Immature natural killer cell (primary cell): ENCODE results near the gene OR2B6. TPM values are rescaled to one million over a fixed set of nuclear protein-coding genes. Genes with fewer than 3 reads are reported as not detected.
"Not testable (repeated sequence)": the region's sequence is repeated elsewhere in the genome, so short reads cannot be mapped to it uniquely, and the experiment has no call there.

Experiments used
- DNase-seq, 3 donors: peaks; one replicate each; pipeline ENCODE4 v3.0.0; 2022; ENCODE audit warnings: mixed read lengths in 1 of 3
- H3K27ac Mint-ChIP-seq, 6 donors: one replicate each; pipeline ENCODE4 v1.8.0; 2020; ENCODE audit warnings: mixed read lengths in 6 of 6, mild to moderate bottlenecking in 5 of 6, inconsistent platforms in 4 of 6, moderate library complexity in 3 of 6
- H3K27me3 Mint-ChIP-seq, 3 donors: one replicate each; pipeline ENCODE4 v1.8.0; 2020 to 2021; ENCODE audit warnings: low read depth in 3 of 3, mild to moderate bottlenecking in 3 of 3, mixed read lengths in 3 of 3, moderate library complexity in 3 of 3, inconsistent platforms in 1 of 3
- H3K36me3 Mint-ChIP-seq, 3 donors: one replicate each; pipeline ENCODE4 v1.8.0; 2020; ENCODE audit warnings: mixed read lengths in 3 of 3, inconsistent platforms in 2 of 3, mild to moderate bottlenecking in 2 of 3
- H3K4me1 Mint-ChIP-seq, 2 donors: one replicate each; pipeline ENCODE4 v1.8.0; 2020; ENCODE audit warnings: inconsistent platforms in 2 of 2, mild to moderate bottlenecking in 2 of 2, mixed read lengths in 2 of 2, moderate library complexity in 1 of 2
- H3K4me3 Mint-ChIP-seq, 5 donors: one replicate each; pipeline ENCODE4 v1.8.0; 2020; ENCODE audit warnings: mild to moderate bottlenecking in 5 of 5, mixed read lengths in 5 of 5, inconsistent platforms in 3 of 5, moderate library complexity in 3 of 5
- H3K9me3 Mint-ChIP-seq, 6 donors: one replicate each; pipeline ENCODE4 v1.8.0; 2020; ENCODE audit warnings: mild to moderate bottlenecking in 6 of 6, mixed read lengths in 6 of 6, inconsistent platforms in 4 of 6, moderate library complexity in 3 of 6
- polyA plus RNA-seq, 3 donors: library from polyadenylated mRNA; unstranded; fragments of 300-500 nt; fragmentation: Illumina TruSeq; gene quantifications; one replicate each; pipeline ENCODE4 v1.2.3, GENCODE V29; 2021

The OR2B6 gene
- not detected for polyA plus RNA-seq

DNA sequence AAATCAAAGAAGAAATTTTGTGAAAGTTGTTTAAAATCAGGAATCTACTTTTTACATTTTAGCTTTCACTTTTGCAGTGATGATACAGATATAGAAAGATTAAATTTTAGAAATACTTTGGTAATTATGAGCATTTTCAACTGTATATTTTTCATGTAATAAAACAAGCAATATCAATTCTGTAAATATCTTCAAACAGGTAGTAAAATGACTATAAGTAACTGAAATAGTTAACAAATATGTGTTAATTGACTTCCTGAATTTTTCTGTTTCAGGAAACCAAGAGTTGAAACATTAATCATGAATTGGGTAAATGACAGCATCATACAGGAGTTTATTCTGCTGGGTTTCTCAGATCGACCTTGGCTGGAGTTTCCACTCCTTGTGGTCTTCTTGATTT is at the start of gene OR2B6:
TSS of gene OR2B6 (plus strand) at position 301 of the 400 bp plus-strand sequence. CDS start at position 301, 0 bp downstream.
- Mint-ChIP-seq H3K4me3 (no peak within 1 kb of the TSS), H3K36me3 (no peaks in the 10 kb centered on the region), H3K9me3 (no peaks in the 10 kb centered on the region), H3K27ac (no peak within 1 kb of the TSS), H3K4me1 (no peaks in the 10 kb centered on the region), H3K27me3 (peaks cover 6 to 13% (median 7%) of the 10 kb centered on the region in 3 donors)
- no peak for DNase-seq

DNA sequence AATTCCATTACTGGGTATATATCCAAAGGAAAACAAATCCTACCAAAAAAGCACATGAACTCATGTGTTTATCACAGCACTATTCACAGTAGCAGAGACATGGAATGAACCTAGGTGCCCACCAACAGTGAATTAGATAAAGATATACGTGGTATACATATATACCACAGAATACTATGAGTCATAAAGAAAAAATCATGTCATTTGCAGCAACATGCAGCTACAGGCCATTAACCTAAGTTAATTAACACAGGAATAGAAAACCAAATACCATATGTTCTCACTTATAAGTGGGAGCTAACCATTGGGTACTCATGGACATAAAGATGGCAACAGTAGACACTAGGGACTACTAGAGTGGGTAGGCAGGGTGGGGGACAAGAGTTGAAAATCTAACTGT is 49.0 kb upstream of the OR2B6 start:
- H3K4me1 Mint-ChIP-seq: peaks cover 4 to 12% of the 10 kb centered on the region in 2 donors
- no peak overlapping the region for H3K27ac Mint-ChIP-seq
- peaks cover 8 to 10% (median 9%) of the 10 kb centered on the region in 3 donors for H3K27me3 Mint-ChIP-seq
- no peak for DNase-seq
- H3K4me3 Mint-ChIP-seq: no peak overlapping the region
- no peaks in the 10 kb centered on the region for H3K9me3 Mint-ChIP-seq
- no peaks in the 10 kb centered on the region for H3K36me3 Mint-ChIP-seq

DNA sequence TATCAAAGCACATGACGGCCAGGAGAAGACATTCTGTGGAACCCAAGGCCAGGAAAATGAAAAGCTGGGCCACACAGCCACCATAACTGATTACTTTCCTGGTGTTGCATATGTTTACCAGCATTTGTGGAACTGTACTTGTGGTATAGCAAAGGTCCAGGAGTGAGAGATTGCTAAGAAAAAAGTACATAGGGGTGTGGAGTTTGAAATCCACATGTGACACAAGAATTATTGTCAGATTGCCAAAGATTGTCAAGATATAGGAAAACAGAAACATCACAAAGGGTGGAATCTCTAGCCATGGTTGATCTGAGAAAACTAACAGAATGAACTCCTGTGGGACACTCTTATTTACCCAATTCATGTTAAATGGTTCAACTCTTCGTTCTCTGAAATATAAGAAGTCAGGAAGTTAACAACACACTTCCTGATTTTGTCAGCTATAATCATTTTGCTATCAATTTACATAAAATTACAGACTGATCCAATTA is 45.0 kb upstream of the OR2B6 start, which contains the start of gene OR2B2:
TSS of gene OR2B2 (minus strand) at position 441 of the 491 bp plus-strand sequence. CDS start at position 364, 77 bp downstream.
- H3K27ac Mint-ChIP-seq: no peak within 1 kb of the TSS
- H3K4me3 Mint-ChIP-seq: no peak within 1 kb of the TSS
- H3K4me1 Mint-ChIP-seq: no peaks in the 10 kb centered on the region
- H3K36me3 Mint-ChIP-seq: no peaks in the 10 kb centered on the region
- H3K27me3 Mint-ChIP-seq: peaks cover 2 to 5% (median 3%) of the 10 kb centered on the region in 3 donors
- no peak for DNase-seq
- H3K9me3 Mint-ChIP-seq: no peaks in the 10 kb centered on the region

DNA sequence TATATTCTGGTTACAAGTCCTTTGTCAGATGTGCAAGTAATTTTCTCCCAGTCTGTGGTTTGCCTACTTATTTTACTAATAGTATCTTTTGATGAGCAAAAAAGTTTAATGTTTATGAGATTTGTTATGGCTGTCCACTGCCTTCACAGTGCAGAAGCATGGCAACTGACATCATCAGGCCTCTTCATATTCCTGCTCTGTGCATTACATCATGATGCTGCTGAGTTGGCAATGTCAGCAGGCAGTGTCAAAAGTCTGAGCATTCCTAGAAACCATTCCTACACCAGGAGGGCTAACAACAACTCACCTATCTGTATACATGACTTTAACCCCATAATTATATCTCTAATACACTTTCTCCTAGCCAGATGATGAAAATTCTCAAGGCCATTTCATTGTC is 34.1 kb upstream of the OR2B6 start:
- H3K27ac Mint-ChIP-seq: no peak overlapping the region
- H3K4me3 Mint-ChIP-seq: no peak overlapping the region
- no peaks in the 10 kb centered on the region for H3K36me3 Mint-ChIP-seq
- no peak for DNase-seq
- no peaks in the 10 kb centered on the region for H3K4me1 Mint-ChIP-seq
- H3K27me3 Mint-ChIP-seq: peaks cover 4 to 6% (median 4%) of the 10 kb centered on the region in 3 donors
- no peaks in the 10 kb centered on the region for H3K9me3 Mint-ChIP-seq

DNA sequence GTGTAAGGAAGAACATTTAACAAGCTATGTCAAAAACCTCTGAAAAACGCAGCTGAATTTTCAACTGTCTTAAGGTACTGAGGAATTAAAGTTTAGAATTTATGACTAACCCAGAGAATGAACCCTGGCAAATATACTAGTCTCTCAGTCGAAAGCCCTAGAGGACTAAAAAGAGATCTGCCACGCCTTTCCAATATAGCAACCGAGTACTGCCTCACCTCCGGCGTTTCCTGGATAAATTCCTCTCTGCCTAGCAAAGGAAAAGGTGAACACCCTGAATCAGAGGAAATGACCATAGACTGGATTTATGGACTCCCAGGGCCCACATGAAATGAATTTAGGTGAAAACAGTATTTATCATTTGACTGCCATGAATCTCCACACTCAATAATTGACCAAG is 32.9 kb upstream of the OR2B6 start:
- no peaks in the 10 kb centered on the region for H3K4me1 Mint-ChIP-seq
- H3K27me3 Mint-ChIP-seq: peaks cover 3 to 8% (median 5%) of the 10 kb centered on the region in 3 donors
- DNase-seq: no peak
- H3K9me3 Mint-ChIP-seq: no peaks in the 10 kb centered on the region
- H3K27ac Mint-ChIP-seq: no peak overlapping the region
- H3K36me3 Mint-ChIP-seq: no peaks in the 10 kb centered on the region
- no peak overlapping the region for H3K4me3 Mint-ChIP-seq

DNA sequence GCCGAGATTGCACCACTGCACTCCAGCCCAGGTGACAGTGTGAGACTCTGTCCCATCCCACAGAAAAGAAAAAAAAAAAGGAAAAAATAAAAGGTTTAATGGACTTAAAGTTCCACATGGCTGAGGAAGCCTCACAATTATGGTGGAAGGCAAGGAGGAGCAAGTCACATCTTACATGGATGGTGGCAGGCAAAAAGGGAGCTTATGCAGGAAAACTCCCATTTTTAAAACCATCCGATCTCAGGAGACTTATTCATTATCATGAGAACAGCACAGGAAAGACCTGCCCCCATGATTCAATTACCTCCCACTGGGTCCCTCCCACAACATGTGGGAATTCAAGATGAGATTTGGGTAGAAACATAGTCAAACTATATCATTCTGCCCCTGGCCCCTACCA is 29.0 kb upstream of the OR2B6 start:
- not testable (repeated sequence) for H3K4me3 Mint-ChIP-seq, H3K27ac Mint-ChIP-seq, H3K4me1 Mint-ChIP-seq, DNase-seq, H3K27me3 Mint-ChIP-seq, H3K9me3 Mint-ChIP-seq, H3K36me3 Mint-ChIP-seq

DNA sequence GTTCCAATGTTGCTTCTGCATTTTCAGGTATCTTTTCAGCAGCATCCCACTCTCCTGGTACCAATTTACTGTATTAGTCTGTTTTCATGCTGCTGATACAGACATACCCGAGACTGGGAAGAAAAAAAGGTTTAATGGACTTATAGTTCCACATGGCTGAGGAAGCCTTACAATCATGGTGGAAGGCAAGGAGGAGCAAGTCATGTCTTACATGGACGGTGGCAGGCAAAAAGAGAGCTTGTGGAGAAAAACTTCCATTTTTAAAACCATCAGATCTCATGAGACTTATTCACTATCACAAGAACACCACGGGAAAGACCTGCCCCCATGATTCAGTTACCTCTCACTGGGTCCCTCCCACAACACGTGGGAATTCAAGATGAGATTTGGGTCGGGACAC is 27.1 kb upstream of the OR2B6 start:
- not testable (repeated sequence) for H3K4me1 Mint-ChIP-seq, H3K9me3 Mint-ChIP-seq, H3K4me3 Mint-ChIP-seq, H3K27me3 Mint-ChIP-seq, DNase-seq, H3K36me3 Mint-ChIP-seq, H3K27ac Mint-ChIP-seq

DNA sequence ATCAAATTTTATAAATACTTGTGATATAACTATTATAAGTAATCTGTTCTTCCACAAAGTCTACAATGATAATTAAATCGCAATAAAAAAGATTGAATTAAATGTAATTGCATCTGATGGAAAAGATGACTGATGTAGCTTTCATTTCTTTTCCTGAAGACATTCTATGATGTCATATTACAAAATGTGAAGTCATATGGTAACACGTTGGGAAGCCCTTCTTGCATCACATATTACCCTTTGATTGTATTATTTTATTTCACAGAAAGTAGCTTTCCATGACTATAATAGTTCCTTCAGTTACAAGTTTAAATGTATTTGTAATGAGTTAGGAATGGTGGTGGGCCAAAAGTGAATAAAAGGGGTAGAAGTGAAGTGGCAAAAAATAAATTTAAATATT is 25.8 kb upstream of the OR2B6 start:
- peaks cover 0 to 2% (median 0%) of the 10 kb centered on the region in 6 donors for H3K9me3 Mint-ChIP-seq
- no peak overlapping the region for H3K27ac Mint-ChIP-seq
- peaks cover 1 to 8% (median 2%) of the 10 kb centered on the region in 3 donors for H3K27me3 Mint-ChIP-seq
- no peak for DNase-seq
- H3K4me3 Mint-ChIP-seq: no peak overlapping the region
- no peaks in the 10 kb centered on the region for H3K4me1 Mint-ChIP-seq
- H3K36me3 Mint-ChIP-seq: no peaks in the 10 kb centered on the region

DNA sequence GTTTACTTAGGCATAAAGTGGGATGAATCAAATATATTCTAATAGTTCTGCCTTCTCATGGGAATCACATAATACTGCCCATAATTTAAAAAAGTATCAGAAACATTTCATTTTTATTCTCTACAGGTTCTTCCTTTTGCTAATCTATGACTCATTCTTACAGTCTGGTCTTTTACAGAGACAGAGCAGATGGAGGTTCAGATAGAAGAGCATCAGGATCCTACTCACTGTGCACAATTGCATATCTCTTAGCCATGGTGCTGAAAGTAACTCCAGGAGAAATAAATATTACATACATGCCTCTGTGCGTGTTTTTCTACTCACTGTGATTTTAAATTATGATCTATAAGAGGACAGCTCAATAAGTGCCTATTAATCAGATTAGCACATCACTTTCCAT is 16.3 kb upstream of the OR2B6 start:
- Mint-ChIP-seq H3K36me3 (no peaks in the 10 kb centered on the region), H3K4me1 (no peaks in the 10 kb centered on the region), H3K27ac (no peak overlapping the region), H3K4me3 (no peak overlapping the region), H3K27me3 (peaks cover 0 to 9% (median 8%) of the 10 kb centered on the region in 3 donors), H3K9me3 (no peaks in the 10 kb centered on the region)
- DNase-seq: no peak

DNA sequence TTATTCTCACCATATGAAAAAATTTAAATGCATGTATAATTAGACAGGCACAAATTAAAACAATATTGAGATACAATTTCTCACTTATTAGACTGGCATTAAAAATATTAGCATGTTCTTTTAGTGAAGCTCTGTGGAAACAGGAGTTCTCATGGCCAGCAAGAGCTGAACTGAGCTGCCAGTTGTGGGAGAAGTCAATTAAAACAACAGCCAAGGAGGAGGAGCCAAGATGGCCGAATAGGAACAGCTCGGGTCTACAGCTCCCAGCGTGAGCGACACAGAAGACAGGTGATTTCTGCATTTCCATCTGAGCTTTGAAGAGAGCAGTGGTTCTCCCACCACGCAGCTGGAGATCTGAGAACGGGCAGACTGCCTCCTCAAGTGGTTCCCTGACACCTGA is 14.0 kb upstream of the OR2B6 start:
- not testable (repeated sequence) for H3K9me3 Mint-ChIP-seq, H3K27ac Mint-ChIP-seq, DNase-seq, H3K4me1 Mint-ChIP-seq, H3K36me3 Mint-ChIP-seq, H3K4me3 Mint-ChIP-seq, H3K27me3 Mint-ChIP-seq

DNA sequence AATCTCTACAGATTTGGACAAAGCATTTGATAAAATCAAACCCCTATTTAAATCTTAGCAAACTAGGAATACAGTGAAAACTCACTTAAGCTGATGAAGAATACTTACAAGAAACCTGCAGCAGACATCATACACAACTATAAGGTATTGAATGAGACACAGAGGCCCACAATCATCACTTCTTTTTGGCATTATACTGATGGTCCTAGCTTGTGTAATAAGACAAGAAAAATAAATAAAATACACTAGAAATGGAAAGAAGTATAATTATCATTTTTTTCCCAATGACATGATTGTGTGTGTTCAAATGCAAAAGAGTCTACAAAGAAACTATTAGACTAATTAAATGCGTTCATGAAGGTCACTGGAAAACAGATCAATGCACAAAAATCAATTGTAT is 8.8 kb upstream of the OR2B6 start:
- H3K4me3 Mint-ChIP-seq: no peak overlapping the region
- no peaks in the 10 kb centered on the region for H3K4me1 Mint-ChIP-seq
- peaks cover 4 to 7% (median 4%) of the 10 kb centered on the region in 3 donors for H3K27me3 Mint-ChIP-seq
- H3K27ac Mint-ChIP-seq: no peak overlapping the region
- DNase-seq: no peak
- peaks cover 0 to 7% (median 0%) of the 10 kb centered on the region in 6 donors for H3K9me3 Mint-ChIP-seq
- no peaks in the 10 kb centered on the region for H3K36me3 Mint-ChIP-seq

DNA sequence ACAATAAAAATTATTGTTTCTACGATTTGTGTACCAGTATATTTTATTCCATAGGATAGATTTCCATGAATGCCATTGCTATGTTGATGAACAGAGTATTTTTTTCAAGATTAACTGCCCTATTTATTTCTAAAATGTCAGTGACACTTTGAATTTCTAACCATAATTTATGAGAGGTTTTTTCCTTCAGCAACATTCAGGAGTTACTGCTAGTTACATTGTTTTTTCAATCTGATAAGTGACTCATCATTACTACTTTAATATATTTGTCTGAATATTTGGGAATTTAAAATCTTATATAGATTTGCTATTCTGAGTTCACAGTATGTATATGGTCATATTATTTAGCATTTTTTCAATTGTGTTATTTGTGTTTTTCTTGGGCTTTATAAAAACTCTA is 6.0 kb upstream of the OR2B6 start:
- Mint-ChIP-seq H3K27ac (no peak overlapping the region), H3K36me3 (no peaks in the 10 kb centered on the region), H3K4me3 (no peak overlapping the region), H3K9me3 (peaks cover 0 to 7% (median 0%) of the 10 kb centered on the region in 6 donors), H3K4me1 (no peaks in the 10 kb centered on the region), H3K27me3 (peaks cover 9 to 13% (median 9%) of the 10 kb centered on the region in 3 donors)
- DNase-seq: no peak

DNA sequence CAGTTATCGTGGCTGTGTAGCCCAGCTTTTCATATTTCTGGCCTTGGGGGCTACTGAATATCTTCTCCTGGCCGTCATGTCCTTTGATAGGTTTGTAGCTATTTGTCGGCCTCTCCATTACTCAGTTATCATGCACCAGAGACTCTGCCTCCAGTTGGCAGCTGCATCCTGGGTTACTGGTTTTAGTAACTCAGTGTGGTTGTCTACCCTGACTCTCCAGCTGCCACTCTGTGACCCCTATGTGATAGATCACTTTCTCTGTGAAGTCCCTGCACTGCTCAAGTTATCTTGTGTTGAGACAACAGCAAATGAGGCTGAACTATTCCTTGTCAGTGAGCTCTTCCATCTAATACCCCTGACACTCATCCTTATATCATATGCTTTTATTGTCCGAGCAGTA is 475 bp downstream of the OR2B6 start:
- H3K27ac Mint-ChIP-seq: no peak overlapping the region
- H3K4me1 Mint-ChIP-seq: no peaks in the 10 kb centered on the region
- H3K27me3 Mint-ChIP-seq: peaks cover 7 to 12% (median 8%) of the 10 kb centered on the region in 3 donors
- H3K4me3 Mint-ChIP-seq: no peak overlapping the region
- no peaks in the 10 kb centered on the region for H3K9me3 Mint-ChIP-seq
- H3K36me3 Mint-ChIP-seq: no peaks in the 10 kb centered on the region
- DNase-seq: no peak

DNA sequence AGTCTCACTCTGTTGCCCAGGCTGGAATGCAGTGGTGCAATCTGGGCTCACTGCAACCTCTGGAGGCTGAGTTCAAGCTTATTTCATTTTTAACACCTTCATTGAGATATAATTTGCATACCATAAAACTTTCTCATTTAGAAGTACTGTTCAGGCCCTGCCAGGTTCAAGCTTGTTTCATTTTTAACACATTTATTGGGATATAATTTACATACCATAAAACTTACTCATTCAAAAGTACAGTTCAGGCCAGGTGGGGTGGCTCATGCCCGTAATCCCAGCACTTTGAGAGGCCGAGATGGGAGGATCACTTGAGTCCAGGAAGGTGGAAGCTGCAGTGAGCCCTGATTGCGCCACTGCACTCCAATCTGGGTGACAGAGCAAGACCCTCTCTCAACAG is 5.5 kb downstream of the OR2B6 start:
- Mint-ChIP-seq H3K4me1 (no peaks in the 10 kb centered on the region), H3K4me3 (no peak overlapping the region), H3K27me3 (peaks cover 4 to 10% (median 4%) of the 10 kb centered on the region in 3 donors), H3K9me3 (no peaks in the 10 kb centered on the region), H3K27ac (no peak overlapping the region), H3K36me3 (peaks cover 0 to 3% (median 0%) of the 10 kb centered on the region in 3 donors)
- DNase-seq: no peak

DNA sequence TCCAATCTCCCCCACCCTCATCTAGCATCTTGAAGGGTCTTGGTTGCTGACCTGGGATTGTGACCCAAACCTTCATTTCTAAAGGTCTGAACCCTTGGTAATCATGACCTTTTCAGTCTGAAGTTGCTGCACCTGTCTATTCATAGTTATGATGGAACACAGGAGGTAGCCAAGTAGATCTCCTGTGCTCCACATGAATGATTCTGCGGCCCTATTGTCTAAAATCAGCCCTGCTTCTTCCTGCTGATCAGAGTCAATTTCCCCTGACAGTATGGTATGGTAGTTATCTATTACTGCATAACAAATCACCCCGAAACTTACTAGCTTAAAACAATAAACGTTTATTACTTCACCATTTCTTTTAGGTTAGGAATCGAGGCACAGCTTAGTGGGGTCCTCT is 9.0 kb downstream of the OR2B6 start:
- no peak overlapping the region for H3K4me3 Mint-ChIP-seq
- no peak for DNase-seq
- H3K36me3 Mint-ChIP-seq: peaks cover 0 to 3% (median 0%) of the 10 kb centered on the region in 3 donors
- peaks cover 0 to 13% (median 5%) of the 10 kb centered on the region in 6 donors for H3K9me3 Mint-ChIP-seq
- H3K27me3 Mint-ChIP-seq: peaks cover 4 to 10% (median 6%) of the 10 kb centered on the region in 3 donors
- no peaks in the 10 kb centered on the region for H3K4me1 Mint-ChIP-seq
- H3K27ac Mint-ChIP-seq: no peak overlapping the region
